ENCODE measurements around the gene CYP3A7.

- TF ChIP-seq POLR2AphosphoS5 (IDR thresholded peaks at IDR 0.05) = no peak
- TF ChIP-seq CTCF (IDR thresholded peaks at IDR 0.05) = no peak
These were observed 20.9 kb downstream of the CYP3A7 start for GRCh38 chr7:99713995-99714570.
